SIG-M5 (cell line): ENCODE results near the gene TACR1.
"Not testable (repeated sequence)": the region's sequence is repeated elsewhere in the genome, so short reads cannot be mapped to it uniquely, and the experiment has no call there.

Experiments
- DNase-seq: peaks from one replicate; lab custom pipeline; 2025; lab: John Stamatoyannopoulos, UW

Gene TACR1

GRCh38 chr2:75146221-75146605 is 53.1 kb downstream of the TACR1 start:
- not testable (repeated sequence) for DNase-seq

DNA sequence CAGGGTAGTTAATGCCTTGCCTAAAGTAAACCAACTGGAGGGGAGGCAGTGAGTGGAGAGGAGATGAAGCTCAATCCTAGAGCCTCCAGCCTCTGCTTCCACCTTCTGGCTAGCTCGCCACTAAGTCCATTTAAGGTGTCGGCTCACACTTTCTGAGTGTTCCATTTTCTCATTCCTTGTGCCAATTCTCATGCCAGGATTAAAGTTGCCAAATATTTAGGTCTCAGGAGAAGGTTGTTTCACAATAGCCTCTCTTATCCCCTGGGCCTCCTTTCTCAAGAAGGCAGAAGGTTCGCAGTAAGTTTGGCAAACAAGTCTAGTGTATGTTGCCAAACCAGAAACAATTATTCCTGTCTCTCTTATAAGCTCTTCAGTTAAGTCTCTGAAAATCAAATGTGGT is 57.2 kb downstream of the TACR1 start:
- no peak for DNase-seq

- DNase-seq, result no peak
Measured at GRCh38 chr2:75140288-75140687, 59.0 kb downstream of the TACR1 start.

DNA sequence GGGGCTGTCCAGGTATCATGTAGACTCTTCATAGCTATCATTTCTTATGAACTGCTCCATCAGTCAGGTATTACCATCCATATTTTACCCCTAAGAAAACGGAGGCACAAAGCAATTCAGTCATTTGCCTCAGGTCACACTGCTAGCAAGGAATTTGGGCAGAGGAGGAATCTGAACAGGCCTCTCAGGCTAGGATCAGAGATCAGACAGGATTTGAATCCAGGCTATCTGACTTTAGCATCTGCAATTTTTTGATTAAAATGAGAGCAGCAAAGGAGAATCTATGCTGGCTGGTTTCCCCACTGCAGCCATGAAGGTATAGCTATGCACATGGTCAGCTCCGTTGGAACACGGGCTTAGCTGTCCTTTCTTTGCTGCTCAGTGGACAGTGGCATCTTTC is 60.1 kb downstream of the TACR1 start:
- no peak for DNase-seq

GRCh38 chr2:75138528-75138927 is 60.8 kb downstream of the TACR1 start:
- DNase-seq, result no peak

- no peak for DNase-seq
Measured at GRCh38 chr2:75135776-75136400, 63.4 kb downstream of the TACR1 start.

- no peak for DNase-seq
Measured at GRCh38 chr2:75134860-75135259, 64.5 kb downstream of the TACR1 start.

DNA sequence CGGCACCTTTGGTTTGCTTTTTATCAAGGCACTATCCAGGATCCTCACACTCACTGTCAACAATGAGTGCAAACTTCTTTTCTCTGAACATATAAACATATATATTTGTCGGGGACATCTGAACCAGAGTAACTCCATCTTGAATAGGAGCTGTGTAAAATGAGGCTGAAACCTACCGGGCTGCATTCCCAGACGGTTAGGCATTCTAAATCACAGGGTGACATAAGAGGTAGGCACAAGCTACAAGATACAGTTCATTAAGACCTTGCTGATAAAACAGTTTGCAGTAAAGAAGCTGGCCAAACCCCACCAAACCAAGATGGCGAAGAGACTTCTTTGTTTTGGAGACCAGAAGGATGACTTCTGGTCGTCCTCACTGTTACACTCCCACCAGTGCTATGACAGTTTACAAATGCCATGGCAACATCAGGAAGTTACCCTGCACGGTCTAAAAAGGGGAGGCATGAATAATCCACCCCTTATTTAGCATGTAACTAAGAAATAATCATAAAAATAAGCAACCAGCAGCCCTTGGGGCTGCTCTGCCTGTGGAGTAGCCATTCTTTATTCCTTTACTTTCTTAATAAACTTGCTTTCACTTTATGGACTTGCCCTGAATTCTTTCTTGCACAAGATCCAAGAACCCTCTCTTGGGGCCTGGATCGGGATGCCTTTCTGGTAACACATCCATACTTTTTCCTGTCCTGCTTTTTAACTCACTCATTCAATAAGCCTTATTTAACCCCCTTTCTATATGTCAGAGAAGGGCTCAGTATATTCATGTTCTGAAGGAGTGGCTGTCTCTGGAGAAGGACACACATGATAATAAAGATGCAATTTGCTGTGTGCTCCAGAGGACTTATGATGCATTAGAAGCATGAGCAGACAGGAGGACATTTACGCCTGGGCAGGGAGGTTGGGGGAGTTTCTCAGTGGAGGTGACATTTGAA is 65.4 kb downstream of the TACR1 start:
- no peak for DNase-seq

- DNase-seq, result no peak
Measured at GRCh38 chr2:75130171-75130570, 69.1 kb downstream of the TACR1 start.

DNA sequence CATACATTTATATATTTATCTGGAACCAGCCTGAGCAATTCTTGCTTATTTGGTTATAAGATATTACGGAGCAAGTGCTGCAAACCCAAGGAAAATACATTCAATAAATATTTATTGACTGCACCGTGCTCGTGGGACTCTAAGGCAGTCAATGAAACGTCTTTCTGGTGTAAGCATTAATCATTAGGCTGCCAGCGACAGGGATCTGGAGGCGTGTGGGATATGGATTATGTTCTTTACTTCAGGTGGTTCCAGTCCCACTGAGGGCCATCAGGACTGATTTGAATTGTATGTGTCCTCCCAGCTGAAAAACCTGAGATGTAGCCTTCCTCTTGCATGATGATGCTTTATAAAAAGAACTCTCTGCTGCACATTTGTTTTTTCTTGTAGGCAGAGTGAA is 75.4 kb downstream of the TACR1 start:
- no peak for DNase-seq

DNA sequence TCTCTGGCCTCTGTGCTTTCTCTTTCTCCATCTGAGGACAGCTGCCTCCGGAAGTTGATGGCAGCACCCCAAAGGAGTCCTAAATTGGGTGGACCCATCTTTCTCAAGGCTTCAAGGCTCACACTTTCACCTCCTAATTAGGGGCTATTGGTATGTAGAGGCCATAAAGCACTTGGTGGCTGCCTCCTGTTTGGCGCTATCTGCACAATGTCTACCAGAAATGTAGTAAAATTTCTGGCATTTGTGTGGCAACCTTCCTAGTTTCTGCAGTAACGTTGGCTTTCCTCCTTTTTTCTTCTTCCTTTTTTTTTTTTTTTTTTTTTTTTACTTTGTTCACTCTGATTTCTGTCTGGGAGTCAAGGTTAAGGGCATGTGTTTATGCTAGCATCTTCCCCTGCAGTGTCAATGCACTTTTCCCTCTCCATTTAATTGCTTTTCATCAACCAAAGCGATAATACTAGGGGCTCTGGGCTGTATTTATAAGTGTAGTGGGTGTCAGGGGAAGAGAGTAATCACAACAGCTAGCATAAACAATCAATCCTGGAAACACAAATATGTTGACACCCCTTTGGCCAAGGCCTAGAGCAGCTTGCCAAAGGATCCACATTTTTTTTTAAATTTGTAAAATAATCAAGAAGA is 86.0 kb downstream of the TACR1 start:
- no peak for DNase-seq

DNA sequence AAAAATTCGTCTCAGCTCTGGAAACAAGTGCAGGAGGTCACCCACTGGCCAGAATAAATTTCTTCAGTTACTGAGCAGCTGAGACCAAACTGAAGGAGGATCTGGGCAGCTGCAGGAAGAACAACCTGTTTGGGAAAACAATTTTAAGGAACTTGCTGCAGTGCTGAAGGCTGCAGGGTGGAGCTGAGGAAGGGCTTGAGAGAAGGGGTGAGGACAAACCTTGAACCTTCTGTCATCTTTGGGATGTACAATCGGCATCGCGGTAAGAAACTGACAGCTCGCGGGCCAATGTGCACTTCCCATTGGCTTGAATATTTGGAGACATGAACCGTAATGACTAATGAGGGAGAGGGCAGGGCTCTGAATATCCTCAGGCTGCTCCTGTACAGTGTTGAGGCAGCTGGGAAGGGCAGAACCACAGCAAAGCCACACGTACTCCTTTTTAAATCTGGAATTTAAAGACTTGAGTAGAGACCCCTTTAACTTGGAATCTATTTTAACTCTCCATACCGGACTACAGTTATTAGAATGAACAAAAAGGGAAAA is 90.3 kb downstream of the TACR1 start:
- no peak for DNase-seq

GRCh38 chr2:75102011-75102410 is 97.3 kb downstream of the TACR1 start:
- no peak for DNase-seq

DNA sequence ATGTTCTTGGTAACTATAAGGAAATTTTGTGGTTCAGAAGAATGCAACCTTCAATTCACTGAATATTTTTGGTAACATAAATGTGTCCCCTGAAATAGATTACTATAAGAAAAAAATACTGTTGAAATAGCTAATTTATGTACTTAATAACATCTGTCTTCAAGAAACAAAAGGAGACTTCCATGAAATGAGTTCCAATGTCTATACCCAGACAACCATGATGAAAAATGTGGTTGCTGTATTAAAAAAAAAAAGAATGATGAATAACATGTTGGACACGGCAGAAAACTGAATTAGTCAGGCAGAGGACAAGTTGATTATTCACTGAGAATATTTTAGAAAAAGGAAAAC is 98.5 kb downstream of the TACR1 start:
- no peak for DNase-seq

DNA sequence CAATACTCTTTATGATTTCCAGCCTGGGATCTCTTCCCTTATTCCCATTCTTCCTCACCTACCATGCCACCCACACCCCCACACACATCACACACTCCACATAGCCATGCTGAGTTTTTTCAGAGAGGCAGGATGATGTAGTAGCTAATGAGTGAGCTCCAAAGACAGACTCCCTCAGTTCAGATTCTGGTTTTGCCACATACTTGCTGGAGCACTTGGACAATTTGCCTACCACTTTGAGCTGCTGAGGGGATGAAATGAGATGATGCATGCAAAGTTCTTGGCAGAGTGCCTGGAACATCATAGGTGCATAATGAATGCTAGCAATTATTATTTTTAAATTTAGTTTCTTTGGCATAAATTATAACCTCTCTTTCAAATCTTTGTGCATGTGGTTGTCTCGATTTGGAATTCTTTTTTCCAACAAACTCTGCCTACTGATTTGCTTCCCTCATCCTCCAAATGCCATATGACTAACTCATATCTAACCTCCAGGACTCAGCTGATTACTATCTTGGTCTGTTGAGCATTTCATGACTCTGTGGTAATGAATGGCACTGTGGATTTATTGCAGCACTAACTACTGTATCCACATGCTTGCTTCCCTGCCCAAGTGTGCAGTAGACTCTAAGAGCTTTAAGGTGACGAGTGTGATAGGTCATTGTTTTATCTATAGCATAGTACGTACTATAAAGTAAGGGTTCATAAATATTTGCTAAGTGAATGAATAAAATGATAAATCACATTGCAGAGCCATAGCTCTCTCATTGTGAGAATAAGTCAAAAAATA is 99.1 kb downstream of the TACR1 start:
- DNase-seq, result no peak

GRCh38 chr2:75099521-75099922 is 99.8 kb downstream of the TACR1 start:
- DNase-seq, result no peak

GRCh38 chr2:75098856-75099255 is 100.5 kb downstream of the TACR1 start:
- DNase-seq, result peak; percentile 11

GRCh38 chr2:75097831-75098230 is 101.5 kb downstream of the TACR1 start:
- DNase-seq, result no peak

DNA sequence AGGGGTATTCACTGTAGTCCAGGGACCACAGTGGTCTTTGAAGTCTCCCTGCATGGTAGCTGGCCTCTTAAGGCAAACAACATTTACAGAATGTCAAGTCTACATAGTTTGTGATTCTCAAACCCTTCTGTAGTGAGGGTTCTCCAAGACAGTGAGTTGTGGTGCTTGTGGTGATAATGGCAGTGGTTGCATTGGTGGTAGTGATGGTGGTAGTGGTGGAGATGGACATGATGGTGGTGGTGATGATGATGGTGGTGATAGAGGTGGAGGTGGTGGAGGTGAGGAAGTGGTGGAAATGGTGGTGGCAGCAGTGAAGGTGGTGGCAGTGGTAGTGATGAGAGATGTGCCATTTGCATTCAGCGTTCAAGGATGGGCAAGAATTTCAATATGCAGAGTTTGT is 104.9 kb downstream of the TACR1 start:
- no peak for DNase-seq

- no peak for DNase-seq
Measured at GRCh38 chr2:75090770-75091515, 108.4 kb downstream of the TACR1 start.

- DNase-seq, result no peak
Measured at GRCh38 chr2:75089471-75089870, 109.8 kb downstream of the TACR1 start.
